DND-41 (cell line): ENCODE measurements around the gene GPR176.

Source experiments
- EZH2 ChIP-seq: IDR thresholded peaks from 3 replicates; pipeline ENCODE4 v1.6.1; 2012; ENCODE audit warnings: borderline replicate concordance, low read depth, mild to moderate bottlenecking, moderate library complexity, low read length, inconsistent platforms; ENCODE audit not compliant: severe bottlenecking
- TF ChIP-seq, protein P1 (sequence below): IDR thresholded peaks from 2 replicates; pipeline ENCODE4 v1.5.1; 2012; ENCODE audit warnings: borderline replicate concordance, low read length, moderate library complexity, mild to moderate bottlenecking; ENCODE audit not compliant: poor library complexity, severe bottlenecking; ENCODE audit errors: extremely low read depth

DNA sequence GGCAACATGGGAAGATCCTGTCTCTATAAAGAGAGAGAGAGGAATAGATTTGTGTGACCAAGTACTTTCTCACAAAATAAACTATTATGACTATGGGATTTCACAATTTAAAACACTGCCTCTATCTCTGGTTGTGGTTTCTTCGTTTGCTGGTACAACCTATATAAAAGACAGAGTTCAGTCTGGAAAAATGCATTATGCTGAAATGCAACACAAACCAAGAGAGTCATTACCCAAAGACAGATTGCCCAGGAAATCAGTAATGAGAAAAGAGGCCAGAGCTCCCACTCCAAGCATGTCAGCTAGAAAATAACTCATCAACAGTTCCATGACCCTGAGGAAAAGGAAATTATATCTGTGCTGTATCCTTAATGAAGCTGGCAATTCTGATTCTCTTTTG is 23.2 kb downstream of the GPR176 start:
- TF ChIP-seq, protein P1, sequence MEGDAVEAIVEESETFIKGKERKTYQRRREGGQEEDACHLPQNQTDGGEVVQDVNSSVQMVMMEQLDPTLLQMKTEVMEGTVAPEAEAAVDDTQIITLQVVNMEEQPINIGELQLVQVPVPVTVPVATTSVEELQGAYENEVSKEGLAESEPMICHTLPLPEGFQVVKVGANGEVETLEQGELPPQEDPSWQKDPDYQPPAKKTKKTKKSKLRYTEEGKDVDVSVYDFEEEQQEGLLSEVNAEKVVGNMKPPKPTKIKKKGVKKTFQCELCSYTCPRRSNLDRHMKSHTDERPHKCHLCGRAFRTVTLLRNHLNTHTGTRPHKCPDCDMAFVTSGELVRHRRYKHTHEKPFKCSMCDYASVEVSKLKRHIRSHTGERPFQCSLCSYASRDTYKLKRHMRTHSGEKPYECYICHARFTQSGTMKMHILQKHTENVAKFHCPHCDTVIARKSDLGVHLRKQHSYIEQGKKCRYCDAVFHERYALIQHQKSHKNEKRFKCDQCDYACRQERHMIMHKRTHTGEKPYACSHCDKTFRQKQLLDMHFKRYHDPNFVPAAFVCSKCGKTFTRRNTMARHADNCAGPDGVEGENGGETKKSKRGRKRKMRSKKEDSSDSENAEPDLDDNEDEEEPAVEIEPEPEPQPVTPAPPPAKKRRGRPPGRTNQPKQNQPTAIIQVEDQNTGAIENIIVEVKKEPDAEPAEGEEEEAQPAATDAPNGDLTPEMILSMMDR, result no peak
- no peak for TF ChIP-seq EZH2
